ENCODE data around the gene DPYSL4.

The DPYSL4 gene

DNA sequence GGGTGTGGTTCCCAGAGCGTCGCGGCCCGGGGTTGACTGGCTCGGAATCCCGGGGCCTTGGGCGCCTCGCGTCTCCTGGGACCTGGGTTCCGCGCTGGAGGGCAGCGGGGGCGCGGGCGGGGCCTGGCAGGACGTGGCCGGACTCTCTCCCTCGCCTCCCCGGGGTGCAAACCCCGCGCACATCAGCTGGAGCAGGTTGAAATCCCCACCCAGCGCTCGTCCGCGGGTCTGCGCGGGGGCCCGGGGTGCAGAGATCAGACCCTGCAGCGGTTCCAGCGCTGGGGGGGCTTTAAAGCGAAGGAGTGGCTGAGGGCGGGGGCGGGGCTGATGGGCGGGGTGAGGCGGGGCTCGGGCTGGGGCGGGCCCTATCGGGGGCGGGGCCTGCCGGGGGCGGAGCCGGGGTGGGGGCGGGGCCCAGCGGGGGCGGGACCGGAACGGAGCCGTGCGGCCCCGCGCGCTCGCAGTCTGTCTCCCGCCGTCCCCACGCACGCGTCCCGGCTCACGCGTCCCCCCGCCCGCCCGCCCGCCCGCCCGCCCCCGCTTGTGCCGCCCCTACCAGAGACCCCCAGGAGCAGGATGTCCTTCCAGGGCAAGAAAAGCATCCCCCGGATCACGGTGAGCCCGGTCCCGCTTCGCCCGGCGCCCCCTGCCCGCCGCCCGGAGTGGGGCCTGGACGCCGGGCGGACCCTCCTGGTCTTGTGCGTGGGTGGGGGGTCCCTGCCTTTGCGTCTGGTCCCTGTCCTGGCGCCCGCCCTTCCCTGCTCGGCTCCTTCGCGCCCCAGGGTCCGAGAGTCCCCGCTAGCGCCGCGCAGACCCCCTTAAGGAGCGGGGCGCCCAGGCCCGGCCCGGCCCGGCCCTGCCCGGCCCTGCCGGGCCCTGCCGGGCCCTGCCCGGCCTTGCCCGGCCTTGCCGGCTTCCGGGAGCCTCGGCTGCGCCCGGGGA is at the start of gene DPYSL4:
Gene DPYSL4, plus strand, starts transcription at position 461 of the 942 bp plus-strand sequence. Its CDS starts 116 bp downstream, at position 577.
- DNase-seq, result no peak

GRCh38 chr10:132137111-132138072 is 49.4 kb upstream of the DPYSL4 start:
- DNase-seq, result no peak

- DNase-seq, result no peak
Observed at GRCh38 chr10:132138133-132138532, 48.6 kb upstream of the DPYSL4 start.

DNA sequence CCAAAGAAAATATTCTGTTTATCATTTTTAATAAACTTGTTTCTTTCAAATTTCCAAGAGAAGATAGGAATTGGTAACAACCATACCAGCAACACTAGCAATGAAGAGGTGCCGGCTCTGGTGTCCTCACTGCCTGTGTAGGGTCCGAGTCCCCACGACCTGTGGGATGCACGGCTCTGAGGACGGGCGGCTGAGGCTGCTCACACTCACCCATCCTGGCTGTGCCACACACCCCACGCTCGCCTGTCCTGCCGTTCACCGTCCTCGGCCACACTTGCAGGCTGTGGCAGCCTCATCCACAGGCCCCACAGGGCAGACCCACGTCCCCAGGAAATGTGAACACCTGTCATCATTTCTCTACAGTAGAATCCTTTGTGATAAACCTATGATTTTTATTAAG is 48.2 kb upstream of the DPYSL4 start:
- no peak for DNase-seq

- DNase-seq, result no peak
Observed at GRCh38 chr10:132139526-132139925, 47.2 kb upstream of the DPYSL4 start.

DNA sequence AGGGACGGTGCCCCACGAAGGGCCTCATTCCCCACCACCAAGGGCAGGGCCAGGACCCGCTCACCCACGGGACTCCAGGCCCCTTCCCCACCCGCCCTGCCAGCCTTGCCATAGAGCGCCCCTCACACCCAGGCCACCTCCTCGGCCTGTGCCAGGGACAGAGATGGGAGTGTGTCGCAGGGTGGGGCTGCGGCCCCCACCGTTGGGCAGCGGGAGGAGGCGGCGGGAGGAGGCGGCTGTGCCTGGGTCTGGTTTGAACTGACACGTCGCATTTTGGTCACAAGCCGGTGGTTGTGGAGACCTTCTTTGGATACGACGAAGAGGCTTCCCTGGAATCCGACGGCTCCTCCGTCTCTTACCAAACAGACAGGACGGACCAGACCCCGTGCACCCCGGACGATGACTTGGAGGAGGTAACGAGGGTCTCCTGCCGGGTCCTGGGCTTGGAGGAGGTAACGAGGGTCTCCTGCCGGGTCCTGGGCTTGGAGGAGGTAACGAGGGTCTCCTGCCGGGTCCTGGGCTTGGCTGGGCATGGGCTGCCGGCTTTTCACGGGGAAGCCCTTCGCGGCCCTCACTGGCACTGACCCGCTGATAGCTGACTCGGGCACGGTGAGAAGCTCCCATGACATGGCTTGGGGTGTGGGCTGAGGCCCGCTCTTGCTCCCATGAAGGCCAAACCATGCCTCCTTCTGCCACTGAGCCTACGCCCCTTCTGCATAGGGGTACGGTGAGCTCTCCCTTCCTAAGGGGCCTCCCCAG is 46.4 kb upstream of the DPYSL4 start:
- no peak for DNase-seq

GRCh38 chr10:132141076-132141475 is 45.7 kb upstream of the DPYSL4 start:
- no peak for DNase-seq

DNA sequence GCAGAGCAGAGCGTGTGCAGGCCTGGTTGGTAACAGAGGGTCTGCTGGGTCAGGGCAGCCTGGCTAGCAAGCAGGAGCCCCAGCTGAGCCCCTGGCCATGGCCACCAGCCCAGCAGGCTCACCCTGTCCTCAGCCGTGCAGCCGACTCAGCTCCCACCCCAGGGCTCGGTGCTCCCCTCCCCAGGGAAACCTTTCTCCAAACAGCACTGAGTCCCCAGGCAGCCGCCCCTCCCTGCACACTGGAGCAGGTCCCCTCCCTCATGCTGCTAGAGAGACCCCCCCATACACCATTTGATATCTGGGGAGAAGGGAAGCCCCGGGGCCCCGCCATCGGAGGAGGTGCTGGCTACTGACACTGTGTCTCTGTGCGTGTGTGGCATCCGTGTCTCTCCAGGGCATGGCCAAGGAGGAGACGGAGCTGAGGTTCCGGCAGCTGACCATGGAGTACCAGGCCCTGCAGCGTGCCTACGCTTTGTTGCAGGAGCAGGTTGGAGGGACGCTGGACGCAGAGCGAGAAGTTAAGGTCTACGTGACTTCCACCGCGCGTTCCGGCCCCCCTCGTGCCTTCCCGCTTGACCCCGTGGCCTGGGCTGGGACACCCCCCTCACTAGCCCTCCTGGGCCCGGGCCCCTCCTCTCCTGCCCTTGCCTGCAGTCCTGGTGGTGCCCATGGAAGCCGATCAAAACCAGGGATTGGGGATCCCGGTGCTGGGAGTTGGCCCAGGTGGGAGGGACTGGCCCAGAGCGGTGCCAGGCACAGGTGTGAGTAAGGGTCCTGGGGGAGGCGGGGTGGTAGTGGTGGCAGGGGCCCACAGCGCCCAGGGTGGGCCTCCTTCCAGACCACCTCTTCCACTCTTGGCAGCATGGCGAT is 45.0 kb upstream of the DPYSL4 start:
- DNase-seq, result no peak

DNA sequence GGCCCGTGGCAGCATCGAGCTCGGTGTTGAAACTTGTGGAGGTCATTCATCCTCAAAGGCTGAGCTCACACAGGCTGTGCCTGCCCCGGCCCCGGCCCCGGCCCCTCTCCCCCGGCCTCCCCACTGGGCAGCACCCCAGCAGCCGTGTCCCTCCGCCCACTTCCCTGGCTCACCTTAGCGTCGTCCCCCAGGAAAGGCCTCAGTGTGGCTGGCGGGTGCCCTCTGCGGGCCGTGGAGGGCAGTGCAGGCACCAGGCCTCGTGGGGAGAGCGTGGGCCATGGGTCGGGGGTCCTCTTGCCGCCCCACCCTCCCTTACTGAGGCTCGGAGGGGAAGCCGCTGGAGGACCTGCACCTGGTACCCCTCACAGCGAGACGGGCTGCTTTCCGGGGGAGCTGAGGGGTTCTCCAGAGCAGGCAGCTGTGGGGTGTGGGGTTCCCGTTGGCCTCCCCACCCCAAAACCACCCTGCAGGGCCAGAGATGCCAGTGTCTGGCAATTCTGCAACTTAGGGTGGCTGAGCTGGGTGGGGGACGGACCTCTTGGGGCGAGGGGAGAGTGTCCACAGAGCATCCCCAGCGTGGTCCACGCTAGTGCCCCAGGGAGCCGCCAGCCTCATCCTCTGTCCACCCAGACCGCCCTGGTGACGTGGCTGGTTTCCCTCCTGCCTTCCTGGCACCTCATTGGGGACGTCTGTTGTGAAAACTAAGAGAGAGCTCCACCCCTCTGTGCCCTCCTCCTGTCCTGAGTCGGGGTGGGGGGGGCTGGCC is 44.2 kb upstream of the DPYSL4 start:
- no peak for DNase-seq

GRCh38 chr10:132143162-132143561 is 43.6 kb upstream of the DPYSL4 start:
- DNase-seq, result no peak

DNA sequence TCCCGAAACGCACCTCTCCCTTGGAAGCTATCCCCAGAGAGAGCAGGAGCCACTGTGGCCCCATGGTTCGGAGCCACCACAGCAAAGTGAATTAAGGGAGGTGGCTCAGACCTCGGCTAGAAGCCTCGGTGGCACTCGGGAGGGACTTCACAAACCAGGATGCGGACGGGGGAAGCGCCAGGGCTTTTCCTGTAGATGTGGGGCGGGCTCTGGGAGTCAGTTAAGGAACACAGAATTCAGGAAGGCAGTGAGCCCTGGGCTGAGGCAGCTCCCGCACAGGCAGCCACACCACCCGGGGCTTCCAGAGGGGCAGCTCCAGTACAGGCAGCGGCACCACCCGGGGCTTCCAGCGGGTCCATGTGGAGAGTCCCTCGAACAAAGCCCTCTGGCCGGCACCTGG is 42.7 kb upstream of the DPYSL4 start:
- no peak for DNase-seq

DNA sequence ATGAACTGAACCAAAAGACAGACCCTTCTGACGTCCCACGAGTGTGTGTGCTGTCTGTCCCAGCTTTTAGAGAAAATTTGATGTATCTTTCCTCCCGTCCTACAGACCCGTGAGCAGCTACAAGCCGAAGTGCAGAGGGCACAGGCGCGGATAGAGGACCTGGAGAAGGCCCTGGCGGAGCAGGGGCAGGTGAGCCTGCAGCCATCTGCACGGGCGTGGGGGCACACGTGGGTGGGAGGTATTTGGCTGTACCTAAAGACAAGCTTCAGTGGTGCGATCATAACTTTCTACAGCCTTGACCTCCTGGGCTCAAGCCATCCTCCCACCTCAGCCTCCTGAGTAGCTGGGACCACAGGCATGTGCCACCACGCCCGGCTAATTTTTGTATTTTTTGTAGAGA is 41.7 kb upstream of the DPYSL4 start:
- DNase-seq, result no peak

DNA sequence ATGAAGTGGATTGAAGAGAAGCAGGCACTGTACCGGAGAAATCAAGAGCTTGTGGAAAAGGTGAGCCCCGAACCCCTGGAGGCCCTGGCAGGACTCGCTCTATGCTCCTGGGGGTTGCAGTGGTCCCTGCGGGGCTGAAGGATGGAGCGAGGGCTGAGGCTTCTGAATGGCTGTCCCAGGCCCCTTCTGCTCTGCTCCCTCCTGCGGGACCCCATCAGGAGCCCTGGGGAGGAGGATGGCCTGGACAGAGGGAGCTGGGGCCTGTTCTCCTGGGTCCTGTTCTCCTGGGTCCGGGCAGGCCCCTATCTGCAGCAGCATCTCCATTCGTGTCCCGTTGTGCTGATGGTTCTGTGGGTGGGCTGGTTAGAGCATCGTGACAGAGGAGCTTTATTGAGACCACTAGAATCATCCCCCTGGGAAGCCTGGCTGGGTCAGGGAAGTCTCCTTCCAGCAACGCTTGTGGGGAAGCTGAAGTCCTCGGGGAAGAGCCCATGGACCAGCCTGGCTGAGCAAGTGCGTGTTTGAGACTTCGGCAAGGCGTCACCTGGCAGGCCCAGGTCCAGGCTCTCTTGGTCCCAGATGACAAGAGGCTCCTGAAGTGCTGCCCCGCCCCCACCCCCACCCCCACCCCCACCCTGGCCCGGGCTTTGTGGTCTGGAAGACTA is 41.1 kb upstream of the DPYSL4 start:
- DNase-seq, result no peak

DNA sequence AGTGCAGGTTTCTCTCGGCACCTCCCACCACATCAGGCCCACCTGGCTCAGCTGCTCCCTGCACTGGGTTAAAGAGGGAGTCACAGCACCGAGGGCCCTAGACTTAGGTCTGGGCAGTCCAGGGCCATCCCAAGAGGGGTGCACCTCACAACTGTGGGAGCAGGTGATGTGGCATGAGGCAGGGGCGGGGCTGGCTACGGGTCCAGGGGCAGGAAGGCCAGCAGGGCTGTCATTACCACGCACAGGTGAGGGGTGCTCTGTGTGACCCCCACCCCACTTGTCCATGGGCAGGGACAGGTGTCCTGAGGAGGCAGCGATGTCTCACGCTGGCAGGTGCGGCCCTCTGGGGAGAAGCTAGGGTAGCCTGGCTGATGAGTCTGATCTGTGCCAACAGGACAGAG is 40.5 kb upstream of the DPYSL4 start:
- DNase-seq, result no peak

DNA sequence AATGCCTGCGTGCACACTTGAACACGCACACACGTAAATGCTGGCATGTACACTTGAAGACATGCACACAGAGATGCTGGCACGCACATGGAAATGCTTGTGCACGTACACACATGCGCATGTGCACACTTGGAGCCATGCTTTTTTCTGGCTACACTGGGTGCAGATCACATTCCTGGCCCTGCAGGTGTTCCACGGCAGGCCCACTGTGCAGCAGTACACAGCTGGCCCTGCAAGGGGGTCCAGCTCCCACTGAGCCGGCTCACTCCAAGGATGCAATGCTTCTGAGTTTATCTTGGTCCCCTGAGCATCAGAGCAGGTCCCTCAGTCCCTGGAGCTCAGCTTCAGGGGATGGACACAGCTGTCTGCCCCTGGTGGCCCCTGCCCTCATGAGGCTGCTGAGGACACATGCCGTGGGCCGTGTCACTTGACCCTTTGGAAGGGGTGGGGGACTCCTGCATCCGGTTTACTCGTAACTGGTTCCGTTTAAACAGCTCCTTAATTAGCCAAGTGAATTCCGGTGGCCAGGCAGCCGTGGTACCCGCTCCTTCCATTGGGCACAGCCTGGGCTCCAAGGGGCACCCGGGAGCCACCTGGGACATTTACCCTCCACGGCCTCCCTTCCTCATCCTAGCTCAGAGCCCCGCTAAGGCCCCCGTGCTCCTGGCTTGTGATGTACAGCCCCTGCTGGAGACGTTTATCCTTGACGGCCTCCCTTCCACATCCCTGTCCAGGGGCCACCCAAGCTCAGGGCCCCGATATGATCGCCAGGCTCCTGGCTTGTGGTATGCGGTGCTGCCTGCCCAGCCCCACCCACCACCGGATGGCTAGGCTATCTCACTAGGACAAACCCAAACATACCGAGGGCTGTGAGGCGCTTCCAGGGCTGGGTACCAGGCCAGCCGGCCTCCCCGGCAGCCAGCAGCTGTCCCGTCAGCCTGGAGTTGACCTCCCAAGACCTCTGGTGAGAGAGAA is 39.5 kb upstream of the DPYSL4 start:
- DNase-seq, result no peak

DNA sequence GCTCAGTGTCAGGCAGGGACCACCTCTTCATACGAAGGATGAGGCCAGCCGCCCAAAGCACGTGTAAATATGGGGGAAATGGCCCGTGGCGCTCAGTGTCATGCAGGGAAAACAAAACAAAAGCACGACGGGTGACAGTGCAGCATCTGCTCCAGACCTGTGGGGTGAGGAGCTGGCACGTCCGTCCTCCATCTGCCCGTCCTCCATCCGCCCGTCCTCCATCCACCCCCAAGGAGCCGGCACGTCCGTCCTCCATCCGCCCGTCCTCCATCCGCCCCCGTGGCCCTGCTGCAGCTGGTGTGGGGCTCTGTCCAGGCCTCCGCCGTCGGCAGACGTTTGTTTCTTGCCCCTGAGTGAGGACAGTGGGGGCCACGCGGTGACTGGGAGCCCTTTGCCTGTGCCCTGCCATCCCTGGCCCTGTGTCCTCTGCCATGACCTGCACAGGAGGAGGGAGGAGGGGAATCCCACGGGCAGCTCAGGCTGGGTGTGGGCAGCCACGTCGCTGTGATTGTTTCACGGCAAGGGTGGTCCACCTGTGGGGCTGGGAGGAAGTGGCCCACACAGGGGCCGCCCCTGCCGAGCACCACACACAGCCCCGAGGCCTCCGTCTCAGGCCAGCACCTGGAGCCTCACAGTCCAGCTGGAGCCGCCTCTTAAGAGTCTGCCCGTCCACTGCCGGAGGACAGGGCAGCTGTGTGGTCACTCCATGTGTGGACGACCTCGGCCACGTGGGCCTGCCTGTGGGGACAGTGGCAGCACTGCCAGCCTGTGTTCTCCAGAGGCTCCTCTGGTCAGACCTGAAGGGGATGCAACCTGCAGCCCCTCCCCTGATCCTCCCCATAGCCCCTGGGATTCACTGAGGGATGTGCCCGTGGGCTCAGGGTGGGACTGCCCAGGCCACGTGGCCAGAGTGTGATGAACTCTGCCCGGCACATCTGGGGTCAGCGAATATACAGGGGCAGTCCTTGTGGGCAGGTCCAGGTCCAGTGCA is 38.2 kb upstream of the DPYSL4 start:
- DNase-seq, result no peak

- DNase-seq, result no peak
Observed at GRCh38 chr10:132149271-132149670, 37.5 kb upstream of the DPYSL4 start.

- DNase-seq, result no peak
Observed at GRCh38 chr10:132149917-132150316, 36.8 kb upstream of the DPYSL4 start.

All from COR-L47 (cell line).